ENCODE measurements around the gene LTB4R2.

The LTB4R2 gene

GRCh38 chr14:24315243-24315806 lies 5.4 kb downstream of the LTB4R2 start:
- Histone ChIP-seq H3K4me3 (ENCODE audit: low read length) (no peak overlapping the region), H3K9me2 (replicated peaks; ENCODE audit: insufficient read depth, low read length) (no peaks in the 10 kb centered on the region), H3K79me2 (ENCODE audit: low read length) (no peaks in the 10 kb centered on the region; the same call in 1 of the 2 replicates), H3K4me1 (ENCODE audit: low read length) (peaks cover 17% of the 10 kb centered on the region), H3F3A (ENCODE audit: insufficient read depth, low read length) (peaks cover 2% of the 10 kb centered on the region; the same call in 1 of the 2 replicates), H3K9me3 (replicated peaks; ENCODE audit: insufficient read depth, low read length) (no peaks in the 10 kb centered on the region), H3K9ac (ENCODE audit: low read length) (no peak overlapping the region), H2AFZ (ENCODE audit: low read length) (no peak overlapping the region), H3K27me3 (replicated peaks; ENCODE audit: insufficient read depth, low read length) (no peaks in the 10 kb centered on the region; the same call in 1 of the 2 replicates), H3K27ac (ENCODE audit: low read length) (no peak overlapping the region), H4K20me1 (ENCODE audit: insufficient read depth, low read length) (no peaks in the 10 kb centered on the region), H3K4me2 (ENCODE audit: low read depth, low read length) (no peak overlapping the region), H3K36me3 (replicated peaks; ENCODE audit: insufficient read depth, low read length) (no peaks in the 10 kb centered on the region)
- no peak for TF ChIP-seq EZH2 (optimal IDR thresholded peaks at IDR 0.05; ENCODE audit: low read depth, low read length)
- no peak for TF ChIP-seq CTCF (IDR thresholded peaks at IDR 0.05; ENCODE audit: low read length)
- TF ChIP-seq EZH2phosphoT487 (IDR thresholded peaks at IDR 0.05; ENCODE audit: low read length): no peak
- DNase-seq: no peak

- Histone ChIP-seq H2AFZ (ENCODE audit: low read length) (no peak overlapping the region), H3F3A (ENCODE audit: insufficient read depth, low read length) (no peaks in the 10 kb centered on the region), H3K9me2 (replicated peaks; ENCODE audit: insufficient read depth, low read length) (no peaks in the 10 kb centered on the region), H3K36me3 (replicated peaks; ENCODE audit: insufficient read depth, low read length) (no peaks in the 10 kb centered on the region), H4K20me1 (ENCODE audit: insufficient read depth, low read length) (no peaks in the 10 kb centered on the region), H3K9ac (ENCODE audit: low read length) (no peak overlapping the region), H3K4me3 (ENCODE audit: low read length) (no peak overlapping the region), H3K79me2 (ENCODE audit: low read length) (no peaks in the 10 kb centered on the region), H3K27me3 (replicated peaks; ENCODE audit: insufficient read depth, low read length) (no peaks in the 10 kb centered on the region; the same call in 1 of the 2 replicates), H3K9me3 (replicated peaks; ENCODE audit: insufficient read depth, low read length) (no peaks in the 10 kb centered on the region), H3K27ac (ENCODE audit: low read length) (no peak overlapping the region), H3K4me2 (ENCODE audit: low read depth, low read length) (no peak overlapping the region), H3K4me1 (ENCODE audit: low read length) (peaks cover 17% of the 10 kb centered on the region)
- TF ChIP-seq EZH2phosphoT487 (IDR thresholded peaks at IDR 0.05; ENCODE audit: low read length): no peak
- no peak for TF ChIP-seq EZH2 (optimal IDR thresholded peaks at IDR 0.05; ENCODE audit: low read depth, low read length)
- TF ChIP-seq CTCF (IDR thresholded peaks at IDR 0.05; ENCODE audit: low read length): no peak
- DNase-seq: no peak
Measured at GRCh38 chr14:24315807-24316596, 6.1 kb downstream of the LTB4R2 start.

- Histone ChIP-seq H3K4me1 (ENCODE audit: low read length) (peaks cover 17% of the 10 kb centered on the region), H3K27me3 (replicated peaks; ENCODE audit: insufficient read depth, low read length) (no peaks in the 10 kb centered on the region; the same call in 1 of the 2 replicates), H3K9me3 (replicated peaks; ENCODE audit: insufficient read depth, low read length) (no peaks in the 10 kb centered on the region), H3K27ac (ENCODE audit: low read length) (no peak overlapping the region), H4K20me1 (ENCODE audit: insufficient read depth, low read length) (no peaks in the 10 kb centered on the region), H3K36me3 (replicated peaks; ENCODE audit: insufficient read depth, low read length) (no peaks in the 10 kb centered on the region), H3F3A (ENCODE audit: insufficient read depth, low read length) (no peaks in the 10 kb centered on the region; the same call in 1 of the 2 replicates), H3K9me2 (replicated peaks; ENCODE audit: insufficient read depth, low read length) (no peaks in the 10 kb centered on the region), H3K4me2 (ENCODE audit: low read depth, low read length) (no peak overlapping the region), H3K9ac (ENCODE audit: low read length) (no peak overlapping the region), H2AFZ (ENCODE audit: low read length) (no peak overlapping the region), H3K79me2 (ENCODE audit: low read length) (no peaks in the 10 kb centered on the region), H3K4me3 (ENCODE audit: low read length) (no peak overlapping the region)
- TF ChIP-seq EZH2 (optimal IDR thresholded peaks at IDR 0.05; ENCODE audit: low read depth, low read length) (no peak), CTCF (IDR thresholded peaks at IDR 0.05; ENCODE audit: low read length) (no peak), EZH2phosphoT487 (IDR thresholded peaks at IDR 0.05; ENCODE audit: low read length) (no peak)
- DNase-seq: no peak
Measured at GRCh38 chr14:24316597-24316950, 6.6 kb downstream of the LTB4R2 start.

Data from MM.1S (cell line).